Fibroblast of pulmonary artery (primary cell): Measurements from ENCODE around the gene PARD3.

Source experiments
- DNase-seq: peaks from one replicate; pipeline ENCODE4 v3.0.0-alpha.2; 2010; ENCODE audit warnings: low read depth
- H3K4me3 ChIP-seq: replicated peaks from 2 replicates; pipeline ENCODE4 v1.5.1; 2011; ENCODE audit warnings: low read depth, mild to moderate bottlenecking, control low read depth, low read length, moderate library complexity
- TF ChIP-seq, protein P1 (sequence below): IDR thresholded peaks from 2 replicates; pipeline ENCODE4 v1.5.1; 2011; ENCODE audit warnings: mild to moderate bottlenecking, control low read depth, low read length, inconsistent platforms; ENCODE audit errors: missing control alignments

PARD3 gene

DNA sequence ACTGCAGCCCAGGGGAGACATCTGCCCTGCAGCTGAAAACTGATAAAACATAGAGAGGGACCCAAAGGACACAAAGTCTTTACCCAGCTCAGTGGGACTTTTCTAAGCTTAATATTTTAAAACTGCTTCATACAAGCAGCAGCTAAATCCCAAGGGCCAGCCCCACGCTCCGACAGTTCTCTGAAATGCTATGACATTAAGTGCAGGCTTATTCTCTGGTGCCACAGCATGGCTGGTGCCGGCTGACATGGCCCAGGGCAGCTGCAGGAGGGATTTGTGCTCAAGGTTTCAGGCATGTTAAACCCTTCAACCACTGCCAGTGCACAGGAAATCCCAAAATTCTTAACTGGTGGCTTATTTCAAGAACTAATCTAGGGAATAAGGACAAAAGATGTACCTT is 170.9 kb downstream of the PARD3 start:
- H3K4me3 ChIP-seq = no peak overlapping the region
- TF ChIP-seq, protein P1, sequence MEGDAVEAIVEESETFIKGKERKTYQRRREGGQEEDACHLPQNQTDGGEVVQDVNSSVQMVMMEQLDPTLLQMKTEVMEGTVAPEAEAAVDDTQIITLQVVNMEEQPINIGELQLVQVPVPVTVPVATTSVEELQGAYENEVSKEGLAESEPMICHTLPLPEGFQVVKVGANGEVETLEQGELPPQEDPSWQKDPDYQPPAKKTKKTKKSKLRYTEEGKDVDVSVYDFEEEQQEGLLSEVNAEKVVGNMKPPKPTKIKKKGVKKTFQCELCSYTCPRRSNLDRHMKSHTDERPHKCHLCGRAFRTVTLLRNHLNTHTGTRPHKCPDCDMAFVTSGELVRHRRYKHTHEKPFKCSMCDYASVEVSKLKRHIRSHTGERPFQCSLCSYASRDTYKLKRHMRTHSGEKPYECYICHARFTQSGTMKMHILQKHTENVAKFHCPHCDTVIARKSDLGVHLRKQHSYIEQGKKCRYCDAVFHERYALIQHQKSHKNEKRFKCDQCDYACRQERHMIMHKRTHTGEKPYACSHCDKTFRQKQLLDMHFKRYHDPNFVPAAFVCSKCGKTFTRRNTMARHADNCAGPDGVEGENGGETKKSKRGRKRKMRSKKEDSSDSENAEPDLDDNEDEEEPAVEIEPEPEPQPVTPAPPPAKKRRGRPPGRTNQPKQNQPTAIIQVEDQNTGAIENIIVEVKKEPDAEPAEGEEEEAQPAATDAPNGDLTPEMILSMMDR = no peak
- DNase-seq = no peak

DNA sequence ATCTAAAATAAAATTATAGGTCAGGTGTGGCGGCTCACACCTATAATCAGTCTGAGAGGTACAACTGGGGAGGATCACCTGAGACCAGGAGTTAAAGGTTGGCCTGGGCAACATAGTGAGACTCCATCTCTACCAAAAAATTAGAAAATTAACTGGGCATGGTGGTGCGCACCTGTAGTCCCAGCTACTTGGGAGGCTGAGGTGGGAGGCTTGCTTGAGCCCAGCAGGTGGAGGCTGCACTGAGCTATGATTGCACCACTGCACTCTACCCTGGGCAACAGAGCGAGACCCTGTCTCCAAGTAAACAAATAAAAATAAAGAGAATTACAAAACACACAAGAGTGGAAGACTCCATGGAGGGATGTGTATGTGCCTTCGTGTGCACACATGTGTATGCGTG is 171.5 kb downstream of the PARD3 start:
- no peak for DNase-seq
- no peak overlapping the region for H3K4me3 ChIP-seq
- TF ChIP-seq, protein P1 = no peak

DNA sequence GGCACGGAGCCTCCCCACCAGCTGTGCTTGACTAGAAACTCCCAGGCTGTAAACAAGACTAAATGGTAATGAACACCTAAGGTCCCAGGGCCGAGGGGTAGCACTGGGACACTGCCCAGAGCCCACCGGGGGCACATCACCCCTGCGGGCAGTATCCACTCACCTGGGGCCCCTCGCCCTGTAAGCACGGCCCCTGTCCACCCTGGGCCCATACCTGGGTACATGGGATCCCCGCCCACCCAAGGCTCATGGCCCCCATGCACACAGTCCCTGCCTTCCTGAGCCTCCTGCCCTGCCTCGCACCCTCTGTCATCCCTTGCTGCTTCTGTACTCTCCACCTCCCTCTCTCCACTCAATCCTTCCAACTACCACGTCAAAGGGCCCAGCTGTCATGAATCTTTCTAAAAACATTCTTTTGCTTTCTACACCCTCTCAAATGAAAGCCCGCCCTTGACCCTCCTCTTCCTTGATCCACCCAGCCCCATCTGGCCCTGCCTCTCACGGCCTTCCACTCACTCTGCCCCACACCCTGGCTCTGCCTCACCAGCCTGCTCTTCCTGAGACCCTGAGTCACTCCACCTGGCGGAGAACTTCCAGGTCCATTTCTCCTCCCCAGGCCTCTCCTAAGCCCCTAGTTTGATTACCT is 173.1 kb downstream of the PARD3 start:
- TF ChIP-seq, protein P1 = no peak
- no peak overlapping the region for H3K4me3 ChIP-seq
- no peak for DNase-seq

DNA sequence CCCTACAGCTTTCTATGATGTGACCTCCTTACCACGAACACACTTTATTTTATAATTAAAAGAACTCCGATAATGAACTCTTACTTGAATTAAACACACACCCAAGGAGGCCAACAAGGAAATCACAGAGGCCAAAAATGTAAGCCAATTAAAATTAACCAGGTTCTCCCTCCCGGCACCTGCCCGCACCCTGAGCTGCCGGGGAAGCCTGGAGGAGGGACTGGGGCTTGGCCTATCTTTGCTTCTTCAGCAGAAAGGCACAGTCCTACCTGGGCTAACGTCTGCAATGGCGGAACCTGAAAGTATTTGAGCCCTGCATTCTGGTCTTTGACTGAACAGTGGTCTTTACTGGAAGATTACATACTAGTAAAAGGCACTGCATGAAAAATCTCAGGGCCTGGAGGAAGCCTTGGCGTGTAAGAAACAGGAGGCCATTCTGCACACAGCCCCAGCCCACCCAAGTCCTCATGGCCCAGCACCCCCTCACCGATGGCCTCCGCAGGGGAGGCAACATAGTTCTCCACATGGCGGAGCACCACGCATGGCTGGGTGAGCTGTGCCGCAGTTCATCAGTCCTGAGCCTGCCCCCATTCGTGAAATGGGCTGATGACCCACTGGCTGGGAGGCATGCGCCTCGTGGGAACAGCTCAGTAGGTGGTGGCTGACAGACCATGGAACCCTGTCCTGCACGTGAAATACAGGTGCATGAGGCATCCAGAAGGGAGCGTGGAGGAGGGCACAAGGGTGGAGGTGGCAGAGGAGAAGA is 173.8 kb downstream of the PARD3 start:
- no peak for DNase-seq
- TF ChIP-seq, protein P1 = no peak
- no peak overlapping the region for H3K4me3 ChIP-seq

DNA sequence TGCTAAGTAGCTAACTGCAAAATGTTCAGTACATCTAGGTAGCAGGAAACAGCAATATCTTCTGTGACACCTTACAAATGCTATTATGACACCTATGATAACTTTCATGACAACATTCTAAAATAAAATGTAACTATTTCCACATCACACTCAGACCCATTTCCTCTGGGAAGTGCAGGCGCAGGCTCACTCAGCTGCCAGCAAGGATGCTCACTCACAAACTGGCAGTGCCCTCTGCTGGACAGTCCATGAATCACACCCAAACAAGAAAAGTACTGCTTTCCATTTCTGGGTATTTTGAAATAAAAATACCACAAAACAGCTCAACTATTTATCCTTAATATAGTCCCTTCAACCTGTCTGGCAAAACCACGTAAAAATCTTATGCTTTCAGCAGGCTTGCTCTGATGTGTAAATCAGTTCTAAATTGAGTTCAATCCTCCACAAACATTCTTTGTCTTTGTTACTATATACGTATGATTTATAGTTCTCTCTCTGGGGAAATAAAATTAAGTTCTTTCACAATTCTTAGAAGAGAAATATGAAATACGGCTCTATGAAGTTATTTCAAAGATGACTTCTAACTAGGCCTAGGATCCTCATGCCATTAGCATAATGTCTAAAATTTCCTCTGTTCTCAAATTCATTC is 176.6 kb downstream of the PARD3 start:
- DNase-seq = peak; percentile 94
- no peak overlapping the region for H3K4me3 ChIP-seq
- TF ChIP-seq, protein P1 = peak; percentile 89

DNA sequence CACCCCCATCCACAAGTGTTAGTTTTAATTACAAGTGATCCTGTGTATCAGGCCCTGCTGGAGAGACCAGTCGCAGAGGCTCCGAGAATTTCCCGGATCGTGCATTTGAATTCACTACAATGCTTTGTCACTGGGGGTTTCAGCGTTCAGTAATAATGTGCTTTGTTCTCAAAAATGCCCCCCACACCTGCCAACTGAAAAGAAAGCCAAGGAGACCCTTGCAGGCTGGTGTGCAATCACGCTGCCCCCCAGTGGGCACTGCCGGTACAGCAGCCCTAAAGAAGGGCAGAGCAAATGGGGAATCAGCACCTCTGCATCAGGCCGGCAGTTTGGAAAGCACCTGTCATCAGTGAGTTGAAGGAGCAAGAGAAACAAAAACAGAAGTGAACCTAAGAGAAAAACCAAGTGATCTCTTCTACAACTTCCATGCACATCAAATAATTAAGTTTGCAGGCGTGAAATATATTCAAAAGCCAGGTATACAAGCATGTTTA is 177.6 kb downstream of the PARD3 start:
- TF ChIP-seq, protein P1 = peak; percentile 100
- no peak overlapping the region for H3K4me3 ChIP-seq
- DNase-seq = peak; percentile 59
